ENCODE measurements around the gene KRT84.

DNA sequence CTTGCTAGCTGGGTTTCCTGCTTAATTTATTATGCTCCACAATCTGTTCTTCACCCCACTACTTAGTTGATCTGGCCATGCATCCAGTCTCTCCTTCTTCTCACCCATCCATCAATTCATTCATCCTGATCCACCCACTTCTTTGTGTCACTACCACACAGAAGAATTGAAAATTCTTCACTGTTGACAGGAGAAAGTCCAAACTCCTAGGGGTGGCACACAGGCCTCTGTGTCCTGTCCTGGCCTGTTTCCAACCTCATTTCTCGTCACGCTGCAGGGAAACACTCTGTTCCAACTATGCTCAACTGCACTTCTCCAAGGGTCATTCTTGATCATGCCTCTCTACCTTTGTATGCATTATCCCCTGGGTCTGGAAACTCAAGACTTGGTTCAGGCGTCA lies 53.6 kb downstream of the KRT84 start:
- no peak for TF ChIP-seq POLR2A (IDR thresholded peaks at IDR 0.05)
- TF ChIP-seq, protein P1, sequence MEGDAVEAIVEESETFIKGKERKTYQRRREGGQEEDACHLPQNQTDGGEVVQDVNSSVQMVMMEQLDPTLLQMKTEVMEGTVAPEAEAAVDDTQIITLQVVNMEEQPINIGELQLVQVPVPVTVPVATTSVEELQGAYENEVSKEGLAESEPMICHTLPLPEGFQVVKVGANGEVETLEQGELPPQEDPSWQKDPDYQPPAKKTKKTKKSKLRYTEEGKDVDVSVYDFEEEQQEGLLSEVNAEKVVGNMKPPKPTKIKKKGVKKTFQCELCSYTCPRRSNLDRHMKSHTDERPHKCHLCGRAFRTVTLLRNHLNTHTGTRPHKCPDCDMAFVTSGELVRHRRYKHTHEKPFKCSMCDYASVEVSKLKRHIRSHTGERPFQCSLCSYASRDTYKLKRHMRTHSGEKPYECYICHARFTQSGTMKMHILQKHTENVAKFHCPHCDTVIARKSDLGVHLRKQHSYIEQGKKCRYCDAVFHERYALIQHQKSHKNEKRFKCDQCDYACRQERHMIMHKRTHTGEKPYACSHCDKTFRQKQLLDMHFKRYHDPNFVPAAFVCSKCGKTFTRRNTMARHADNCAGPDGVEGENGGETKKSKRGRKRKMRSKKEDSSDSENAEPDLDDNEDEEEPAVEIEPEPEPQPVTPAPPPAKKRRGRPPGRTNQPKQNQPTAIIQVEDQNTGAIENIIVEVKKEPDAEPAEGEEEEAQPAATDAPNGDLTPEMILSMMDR (IDR thresholded peaks at IDR 0.05): no peak
